Measurements from ENCODE around the gene UBE4A.

UBE4A gene

DNA sequence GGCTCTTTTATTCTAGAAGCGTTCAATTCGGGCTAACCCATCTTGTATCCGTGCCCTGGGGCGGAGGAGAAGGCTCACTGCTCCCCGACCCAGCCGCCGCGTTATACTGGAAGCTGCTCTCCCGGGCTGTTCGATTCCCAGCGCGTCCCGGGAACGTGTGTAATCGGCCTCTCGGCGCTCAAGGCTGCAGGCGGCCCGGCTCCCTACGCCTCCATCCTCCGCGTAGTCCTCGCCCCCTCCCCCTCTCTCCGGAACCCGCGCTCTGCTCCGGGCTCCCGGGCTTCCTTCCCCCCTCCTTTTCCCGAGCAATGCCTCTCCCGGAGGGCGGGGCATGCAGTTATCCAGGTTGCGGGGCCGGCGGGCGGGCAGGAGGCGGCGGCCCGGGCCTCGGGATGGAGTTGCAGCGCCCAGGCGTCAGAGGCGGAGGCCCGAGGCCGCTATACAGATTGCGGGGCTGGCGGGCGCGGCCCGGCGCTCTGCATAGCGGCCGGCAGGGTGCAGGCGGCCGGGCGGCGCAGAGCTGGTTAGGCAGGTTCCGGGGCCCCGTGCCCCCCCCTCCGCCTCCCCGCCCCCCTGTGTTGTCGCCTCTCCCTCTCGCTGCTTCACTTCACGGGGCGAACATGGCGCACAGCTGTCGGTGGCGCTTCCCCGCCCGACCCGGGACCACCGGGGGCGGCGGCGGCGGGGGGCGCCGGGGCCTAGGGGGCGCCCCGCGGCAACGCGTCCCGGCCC, 76.7 kb downstream of the UBE4A start, which contains the start of gene KMT2A:
KMT2A (plus strand) TSS at position 600 of the 732 bp plus-strand sequence; CDS start at position 621, 21 bp downstream.
- H3K27ac ChIP-seq = peak within 1 kb of the TSS; percentile 72
- peak; percentile 79 for DNase-seq (ENCODE audit: low read depth, low spot score)

GRCh38 chr11:118436639-118437207, 77.3 kb downstream of the UBE4A start:
- peak overlapping the region; percentile 72 for H3K27ac ChIP-seq
- DNase-seq (ENCODE audit: low read depth, low spot score) = no peak

DNA sequence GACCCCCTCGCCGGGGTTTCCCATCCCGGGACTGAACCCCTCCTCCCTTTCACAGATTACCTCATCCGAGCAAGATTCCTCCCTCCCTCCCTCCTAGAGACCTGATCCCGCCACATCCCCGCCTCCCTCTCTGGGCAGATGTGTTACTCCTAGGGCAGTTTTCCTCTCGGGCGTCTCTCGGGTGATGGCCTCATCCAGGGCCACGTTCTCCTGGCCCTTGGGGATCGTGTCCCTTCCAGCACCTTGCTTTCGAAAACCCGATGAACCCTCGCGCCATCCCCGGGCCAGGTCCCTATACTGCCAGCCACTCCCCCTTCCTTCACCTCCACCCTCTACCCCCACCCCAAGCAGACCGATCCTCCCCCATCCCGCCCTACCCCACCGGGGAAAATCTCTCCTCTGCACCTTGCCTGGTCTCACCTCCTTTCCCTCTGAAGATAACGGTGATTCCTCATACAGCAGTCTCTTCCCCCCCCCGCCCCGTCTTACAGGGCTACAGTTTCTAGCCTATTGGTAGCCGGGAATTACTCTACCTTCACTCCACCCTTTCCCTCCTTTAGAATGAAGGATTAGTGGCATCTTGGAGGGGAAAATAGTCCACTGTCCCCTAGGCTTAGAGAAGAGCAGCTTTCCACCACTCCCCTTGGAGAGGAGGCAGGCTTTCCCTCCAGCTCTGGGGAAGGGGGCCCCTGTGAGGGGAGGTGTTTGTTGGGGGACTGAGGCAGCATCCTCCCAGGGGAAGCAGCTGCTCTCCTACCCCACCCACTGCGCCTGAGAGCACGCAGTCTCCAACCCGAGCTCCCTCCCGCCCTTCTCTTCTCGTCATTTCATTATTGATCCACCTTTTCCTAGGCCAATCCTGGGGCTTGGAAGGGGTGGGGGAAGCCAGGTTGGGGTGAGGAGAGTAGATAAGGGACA, 78.1 kb downstream of the UBE4A start:
- DNase-seq (ENCODE audit: low read depth, low spot score) = no peak
- peak overlapping the region; percentile 72 for H3K27ac ChIP-seq

GRCh38 chr11:118438314-118438931, 79.0 kb downstream of the UBE4A start:
- DNase-seq (ENCODE audit: low read depth, low spot score) = no peak
- H3K27ac ChIP-seq = peak overlapping the region; percentile 72

- no peak overlapping the region for H3K27ac ChIP-seq
- no peak for DNase-seq (ENCODE audit: low read depth, low spot score)
Observed at GRCh38 chr11:118439646-118440045, 80.2 kb downstream of the UBE4A start.

DNA sequence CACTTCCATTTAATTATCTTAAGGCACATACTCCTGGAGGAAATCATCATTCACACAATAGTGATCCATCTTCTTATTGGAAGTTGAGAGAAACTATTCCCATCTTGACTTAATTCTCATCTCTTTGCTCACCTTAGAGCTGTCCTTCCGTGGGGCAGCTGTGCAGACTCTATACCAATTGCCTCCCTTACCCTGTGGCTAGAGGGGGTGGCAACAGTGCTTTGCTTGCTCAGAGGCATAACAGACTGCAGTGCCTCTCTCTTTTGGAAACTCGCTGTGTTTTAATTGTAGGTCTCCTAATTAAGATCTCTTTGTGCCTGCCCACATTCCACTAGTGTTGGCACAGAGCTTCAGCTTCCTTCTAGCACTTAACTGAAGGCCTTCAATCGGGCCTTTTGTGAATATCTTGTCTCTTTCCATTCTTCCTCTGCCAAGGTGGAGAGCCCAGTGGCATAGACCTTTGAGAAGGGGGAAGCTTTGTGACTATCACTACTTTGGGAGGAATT, 82.4 kb downstream of the UBE4A start:
- peak overlapping the region; percentile 12 for H3K27ac ChIP-seq
- DNase-seq (ENCODE audit: low read depth, low spot score) = no peak

DNA sequence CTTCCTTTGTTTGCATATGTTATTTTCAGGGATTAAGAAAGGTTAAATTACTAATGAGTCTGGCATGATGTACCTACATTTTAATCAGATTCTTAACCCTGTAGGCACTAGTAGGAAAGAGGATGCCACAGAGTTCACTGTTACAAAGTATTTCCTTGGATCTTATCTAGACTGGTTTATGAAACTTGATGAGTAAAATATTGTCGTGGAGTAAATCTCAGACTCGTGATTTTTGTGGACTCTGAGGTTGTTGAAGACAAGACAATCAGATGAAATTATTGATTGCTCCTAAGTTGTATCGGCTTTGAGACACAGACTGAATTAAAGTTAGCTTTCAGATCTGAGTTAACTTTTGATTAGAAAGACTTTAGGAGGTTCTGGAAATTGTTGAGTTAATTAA, 82.9 kb downstream of the UBE4A start:
- H3K27ac ChIP-seq = peak overlapping the region; percentile 12
- no peak for DNase-seq (ENCODE audit: low read depth, low spot score)

DNA sequence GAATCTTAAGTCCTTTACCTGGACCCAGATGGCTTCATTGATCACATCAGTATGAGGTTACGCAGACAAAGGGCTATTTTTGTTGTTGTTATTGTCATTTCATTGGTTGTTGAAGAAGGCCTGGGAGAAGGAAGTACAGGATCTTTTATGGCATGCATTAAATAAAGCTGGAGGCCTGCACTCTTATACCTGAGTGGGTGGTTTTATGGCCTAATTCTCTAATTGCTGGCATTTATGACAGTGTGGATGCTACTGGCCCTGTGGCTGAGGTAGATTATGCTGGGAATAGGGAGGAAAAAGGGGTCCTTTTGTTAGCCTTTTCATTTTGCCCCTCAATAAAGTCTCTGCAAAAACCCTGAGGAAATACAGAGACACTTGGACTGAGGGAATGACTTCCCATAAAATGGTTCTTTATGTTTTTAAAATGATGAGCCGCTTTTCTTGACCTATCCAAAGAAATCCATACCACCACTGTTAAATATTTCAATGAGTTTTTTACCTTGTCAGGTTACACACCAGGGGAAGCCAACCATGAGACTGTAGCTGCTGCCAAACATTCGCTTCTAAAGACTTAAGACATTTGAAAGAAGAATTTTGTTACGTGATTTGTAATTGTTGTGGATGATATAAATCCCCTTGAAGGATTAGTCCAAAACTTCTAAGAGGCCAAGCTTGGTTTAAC, 83.6 kb downstream of the UBE4A start:
- H3K27ac ChIP-seq = no peak overlapping the region
- DNase-seq (ENCODE audit: low read depth, low spot score) = no peak

GRCh38 chr11:118443590-118444218, 84.3 kb downstream of the UBE4A start:
- DNase-seq (ENCODE audit: low read depth, low spot score) = no peak

DNA sequence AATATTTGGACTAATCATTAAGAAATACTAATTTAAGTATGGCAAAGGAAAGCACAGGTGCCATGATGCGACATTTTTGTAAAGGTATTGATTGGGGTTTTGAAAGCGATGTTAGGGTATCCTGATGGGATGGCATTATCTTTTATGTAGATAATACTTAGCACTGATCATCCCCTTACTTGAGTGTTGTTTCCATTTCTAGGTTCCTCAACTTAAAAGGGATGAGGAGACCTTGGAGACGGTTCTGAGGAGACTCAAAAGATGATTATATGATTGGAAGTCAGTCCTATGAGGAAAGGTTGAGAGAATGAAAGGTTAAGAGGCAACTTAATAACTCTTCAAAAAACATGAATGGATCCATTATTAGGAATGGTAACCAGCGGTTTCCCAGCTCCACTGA, 88.0 kb downstream of the UBE4A start:
- H3K27ac ChIP-seq = peak overlapping the region; percentile 67
- no peak for DNase-seq (ENCODE audit: low read depth, low spot score)

More at GRCh38 chr11:118443590-118444218, 84.3 kb downstream of the UBE4A start:
- H3K27ac ChIP-seq = no peak overlapping the region

DNA sequence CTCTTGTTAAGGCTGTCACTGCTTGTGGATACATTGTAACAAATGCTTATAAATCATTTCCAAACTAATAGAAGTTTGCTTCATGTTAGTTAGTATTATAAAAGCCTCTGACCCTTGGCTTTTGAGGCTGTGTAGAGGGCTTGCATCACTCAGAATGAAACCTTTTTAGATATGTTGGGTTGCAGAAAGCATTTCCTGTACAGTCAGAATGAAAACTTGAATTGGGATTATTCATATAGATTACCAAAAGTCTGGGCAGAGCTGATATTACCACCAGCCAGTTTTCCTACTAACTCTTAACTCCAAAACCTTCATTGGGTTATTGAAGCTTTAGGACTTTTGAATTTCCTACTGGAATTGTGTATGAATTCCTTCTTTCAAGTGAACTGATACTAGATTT, 88.9 kb downstream of the UBE4A start:
- H3K27ac ChIP-seq = peak overlapping the region; percentile 67
- DNase-seq (ENCODE audit: low read depth, low spot score) = no peak

All from epithelial cell of prostate (primary cell).